ENCODE results near the gene EPB41L4A.

- TF ChIP-seq, protein P1, sequence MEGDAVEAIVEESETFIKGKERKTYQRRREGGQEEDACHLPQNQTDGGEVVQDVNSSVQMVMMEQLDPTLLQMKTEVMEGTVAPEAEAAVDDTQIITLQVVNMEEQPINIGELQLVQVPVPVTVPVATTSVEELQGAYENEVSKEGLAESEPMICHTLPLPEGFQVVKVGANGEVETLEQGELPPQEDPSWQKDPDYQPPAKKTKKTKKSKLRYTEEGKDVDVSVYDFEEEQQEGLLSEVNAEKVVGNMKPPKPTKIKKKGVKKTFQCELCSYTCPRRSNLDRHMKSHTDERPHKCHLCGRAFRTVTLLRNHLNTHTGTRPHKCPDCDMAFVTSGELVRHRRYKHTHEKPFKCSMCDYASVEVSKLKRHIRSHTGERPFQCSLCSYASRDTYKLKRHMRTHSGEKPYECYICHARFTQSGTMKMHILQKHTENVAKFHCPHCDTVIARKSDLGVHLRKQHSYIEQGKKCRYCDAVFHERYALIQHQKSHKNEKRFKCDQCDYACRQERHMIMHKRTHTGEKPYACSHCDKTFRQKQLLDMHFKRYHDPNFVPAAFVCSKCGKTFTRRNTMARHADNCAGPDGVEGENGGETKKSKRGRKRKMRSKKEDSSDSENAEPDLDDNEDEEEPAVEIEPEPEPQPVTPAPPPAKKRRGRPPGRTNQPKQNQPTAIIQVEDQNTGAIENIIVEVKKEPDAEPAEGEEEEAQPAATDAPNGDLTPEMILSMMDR (IDR thresholded peaks at IDR 0.05), result no peak
- no peak for TF ChIP-seq ZFX (IDR thresholded peaks at IDR 0.05; ENCODE audit: borderline replicate concordance)
These were observed 253.0 kb downstream of the EPB41L4A start for GRCh38 chr5:112165897-112166737.
